H1 (cell line): ENCODE data around the gene ELP4. TPM values are rescaled to one million over a fixed set of nuclear protein-coding genes. Genes with fewer than 3 reads are reported as not detected.

Experiments
- EZH2 ChIP-seq: fragments of 200-600 bp; sonication (generic); IDR thresholded peaks from 2 replicates; pipeline ENCODE4 v1.7.1; 2012; ENCODE audit warnings: low read depth, mild to moderate bottlenecking, moderate library complexity, low read length, inconsistent platforms; ENCODE audit not compliant: severe bottlenecking
- FOSL1 ChIP-seq: IDR thresholded peaks from 2 replicates; pipeline ENCODE4 v1.6.1; 2011; ENCODE audit warnings: mild to moderate bottlenecking, low read depth, low read length, moderate library complexity; ENCODE audit not compliant: insufficient read depth
- KDM5A ChIP-seq: fragments of 200-600 bp; IDR thresholded peaks from 2 replicates; pipeline ENCODE4 v1.7.1; 2012; ENCODE audit warnings: mild to moderate bottlenecking, low read length, inconsistent platforms, mixed read lengths
- MAFK ChIP-seq: IDR thresholded peaks from 2 replicates; pipeline ENCODE4 v1.6.1; 2012; ENCODE audit warnings: low read depth, mild to moderate bottlenecking, improper control_type of control experiment, low read length
- polyA plus RNA-seq, 7 experiments: library from polyadenylated mRNA; depleted of rRNA in 3 of 7; stranded (reverse) in 5 of 7; unstranded in 2 of 7; fragments of >200 nt in 5 of 7; fragments of 200-250 nt in 2 of 7; gene quantifications; 1 replicate in 5 of 7; 2 replicates in 1 of 7; 4 replicates in 1 of 7; pipeline versions ENCODE4 v1.2.1 to v1.2.3, GENCODE V29; 2011 to 2013; ENCODE audit warnings: missing spikeins in 2 of 7, mixed read lengths in 2 of 7
- total RNA-seq: library from RNA; stranded (reverse); fragmentation: NEBNext Ultra II Directional; extraction: Animal tissue kit (Norgen Biotek cat#: 25700); gene quantifications from 2 replicates; pipeline ENCODE4 v1.2.1, GENCODE V29; 2021
- TF ChIP-seq, protein P1 (sequence below): IDR thresholded peaks from 2 replicates; pipeline ENCODE4 v1.6.1; 2011; ENCODE audit warnings: low read length, improper control_type of control experiment

Gene ELP4
- total and polyA plus RNA-seq, 2 of the 8 experiments (the other 6 are each of a cell fraction or from before 2014, with no cell fraction given): 14.0 to 18.6 TPM

DNA sequence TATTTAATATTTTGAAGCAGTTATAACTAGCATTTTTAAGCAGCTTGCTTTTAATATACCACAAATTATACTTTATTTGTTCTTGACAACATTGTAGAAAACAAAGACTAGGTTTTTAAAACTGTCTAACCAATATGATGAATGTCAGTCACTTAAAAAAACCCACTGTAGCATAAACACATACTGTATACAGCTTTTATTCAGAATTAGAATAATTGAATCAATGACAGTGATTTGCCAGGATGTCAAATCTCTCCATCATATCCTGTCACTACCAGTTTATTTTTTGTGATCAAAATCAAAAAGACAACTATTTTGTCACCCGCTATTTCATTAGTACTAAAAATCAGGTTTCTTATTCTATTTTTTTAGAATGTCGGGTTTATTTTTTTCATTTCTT lies 275.0 kb downstream of the ELP4 start (continued):
- TF ChIP-seq, protein P1, sequence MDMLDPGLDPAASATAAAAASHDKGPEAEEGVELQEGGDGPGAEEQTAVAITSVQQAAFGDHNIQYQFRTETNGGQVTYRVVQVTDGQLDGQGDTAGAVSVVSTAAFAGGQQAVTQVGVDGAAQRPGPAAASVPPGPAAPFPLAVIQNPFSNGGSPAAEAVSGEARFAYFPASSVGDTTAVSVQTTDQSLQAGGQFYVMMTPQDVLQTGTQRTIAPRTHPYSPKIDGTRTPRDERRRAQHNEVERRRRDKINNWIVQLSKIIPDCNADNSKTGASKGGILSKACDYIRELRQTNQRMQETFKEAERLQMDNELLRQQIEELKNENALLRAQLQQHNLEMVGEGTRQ: no peak
- TF ChIP-seq FOSL1 (no peak), EZH2 (no peak), MAFK (no peak), KDM5A (no peak)
- TF ChIP-seq, all 59 proteins: peak for 0
